Effector CD8-positive, alpha-beta T cell (primary cell): Measurements from ENCODE around the gene CAMKK1.

Experiments
- DNase-seq: peaks from one replicate; lab custom pipeline; 2025; lab: John Stamatoyannopoulos, UW

Gene CAMKK1

GRCh38 chr17:3918372-3919122 lies 25.7 kb upstream of the CAMKK1 start:
- no peak for DNase-seq

- DNase-seq: no peak
Measured at GRCh38 chr17:3917391-3917931, 24.6 kb upstream of the CAMKK1 start.

DNA sequence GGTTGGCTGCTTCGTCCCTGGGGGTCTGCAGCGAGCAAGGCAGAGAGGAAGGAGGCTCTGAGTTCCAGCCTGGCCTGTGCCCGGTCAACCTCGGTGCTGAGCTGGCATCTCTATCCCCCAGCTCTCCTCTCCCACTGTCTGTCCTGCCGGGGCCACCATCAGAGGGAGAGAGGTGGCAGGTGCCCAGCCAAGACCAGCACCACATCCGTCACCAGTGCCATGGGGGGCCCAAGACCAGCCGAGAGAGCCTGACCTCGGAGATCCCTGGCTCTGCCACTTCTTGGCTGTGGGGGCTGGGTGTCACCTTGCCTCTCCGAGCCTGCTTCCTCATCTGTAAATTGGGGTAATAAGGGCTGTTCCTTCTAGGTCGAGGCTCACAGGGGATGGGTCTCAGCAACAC lies 24.0 kb upstream of the CAMKK1 start:
- no peak for DNase-seq

- no peak for DNase-seq
Measured at GRCh38 chr17:3915995-3916696, 23.3 kb upstream of the CAMKK1 start, which contains the start of gene P2RX1. TSS of gene P2RX1 (minus strand) at chr17:3916465. CDS start at chr17:3916225, 240 bp downstream.

DNA sequence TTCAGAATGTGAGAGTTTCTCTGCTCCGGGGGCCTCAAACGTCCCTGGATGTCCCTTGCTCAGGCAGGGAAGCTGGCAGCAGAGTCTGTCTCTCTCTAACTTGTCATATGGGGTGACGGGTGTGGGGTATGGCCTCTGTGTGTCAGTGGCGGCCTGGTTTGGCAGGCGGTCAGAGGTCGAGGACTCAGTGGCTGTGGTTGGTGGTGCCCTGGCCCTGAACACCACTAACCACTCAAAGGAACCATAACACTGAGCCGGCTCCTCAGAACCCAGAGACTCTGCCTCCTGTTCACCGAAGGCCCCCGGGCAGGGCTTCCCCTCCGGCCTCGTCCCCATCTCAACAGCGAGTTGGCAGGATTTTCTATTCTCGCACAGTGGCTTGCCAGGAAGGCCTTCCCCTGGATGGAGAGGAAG lies 22.7 kb upstream of the CAMKK1 start:
- no peak for DNase-seq

GRCh38 chr17:3914312-3914670 lies 21.4 kb upstream of the CAMKK1 start:
- DNase-seq: no peak

DNA sequence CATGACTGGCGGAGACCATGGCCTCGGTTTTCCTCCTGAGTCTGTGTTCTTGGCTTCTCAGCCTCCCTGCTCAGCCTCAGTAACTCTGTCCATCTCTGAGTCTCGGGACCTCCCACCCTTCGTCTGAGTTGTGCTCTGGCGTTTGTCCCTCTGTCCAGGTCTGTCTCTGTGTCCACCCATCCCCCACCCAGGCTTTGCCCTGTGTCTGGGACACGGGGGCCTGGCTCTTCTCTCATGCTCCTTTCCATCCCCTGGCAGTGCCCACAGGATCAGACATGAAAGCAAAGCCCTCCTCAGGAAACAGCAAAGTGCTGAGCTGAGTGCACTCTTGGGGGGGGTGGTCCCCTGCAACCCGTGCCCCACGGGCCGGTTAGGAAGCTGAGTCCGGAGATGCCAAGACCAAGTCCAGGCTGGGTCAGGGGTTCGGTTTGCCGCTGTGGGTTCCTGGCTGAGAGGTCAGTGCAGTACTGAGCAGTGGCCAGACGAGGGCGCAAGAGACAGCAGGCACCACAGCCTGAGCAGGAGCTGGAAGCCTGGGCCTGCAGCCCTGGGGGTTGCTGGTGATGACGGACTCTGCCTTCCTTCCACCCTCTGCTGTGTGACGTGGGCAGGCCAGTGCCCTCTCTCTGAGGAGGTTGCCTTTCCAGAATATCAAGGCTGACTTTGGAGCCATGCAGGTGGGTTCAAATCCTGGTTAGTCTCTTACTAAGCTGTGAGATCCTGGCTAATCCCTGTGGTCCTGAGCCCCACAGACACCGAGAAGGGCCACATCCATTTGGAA lies 20.9 kb upstream of the CAMKK1 start:
- peak; percentile 67 for DNase-seq

DNA sequence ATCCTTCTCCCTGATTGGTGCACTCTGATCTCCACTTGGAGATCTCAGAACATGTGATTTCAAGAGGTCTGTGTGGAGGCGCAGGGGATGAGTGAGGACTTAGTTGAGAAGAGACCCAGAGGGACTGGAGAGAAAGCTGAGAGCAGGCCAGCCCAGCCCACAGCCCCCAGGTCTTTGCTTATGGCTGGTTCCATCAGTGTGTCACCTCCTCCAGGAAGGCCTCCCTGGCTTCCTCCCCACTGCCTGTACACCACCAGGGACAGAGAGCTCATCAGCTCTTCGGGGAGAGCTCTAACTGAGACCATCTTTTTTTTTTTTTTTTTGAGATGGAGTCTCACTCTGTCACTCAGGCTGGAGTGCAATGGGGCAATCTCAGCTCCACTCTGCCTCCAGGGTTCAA lies 20.0 kb upstream of the CAMKK1 start:
- no peak for DNase-seq

DNA sequence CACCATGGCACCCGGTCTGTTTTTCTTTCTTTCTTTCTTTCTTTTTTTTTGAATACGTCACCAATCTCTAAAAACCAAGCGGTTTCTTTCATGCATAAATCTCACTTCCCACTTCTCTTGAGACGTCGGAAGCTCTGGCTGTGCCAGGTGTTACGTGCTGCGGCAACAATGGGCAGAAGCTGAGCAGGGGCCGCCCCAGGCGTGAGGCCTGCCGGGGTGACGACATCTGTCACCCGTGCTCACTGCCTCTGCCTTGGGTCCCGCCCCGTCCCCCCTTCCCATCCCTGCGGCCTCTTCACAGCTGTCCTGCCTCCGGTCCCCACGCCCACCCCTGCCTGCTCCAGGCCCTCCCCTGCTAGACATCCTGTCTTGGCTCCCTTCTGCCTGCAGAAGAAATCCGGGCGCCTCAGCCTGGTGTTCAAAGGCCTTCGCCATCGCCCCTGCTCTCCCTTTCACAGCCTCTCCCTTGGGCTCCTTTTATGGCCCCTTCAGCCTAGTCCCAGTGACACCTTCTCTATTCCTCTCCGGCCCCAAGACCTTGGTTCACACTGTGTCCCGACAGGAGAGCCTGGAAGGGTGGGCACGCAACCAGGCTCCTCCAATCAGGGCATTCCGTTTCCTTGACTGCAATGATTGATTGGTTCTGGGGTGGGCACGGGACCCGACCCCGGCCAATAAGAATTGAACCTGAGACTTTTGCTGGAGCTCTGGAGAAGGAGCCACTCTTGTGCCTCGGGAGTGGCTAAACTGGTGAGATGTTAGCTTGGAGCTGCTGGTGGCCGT lies 18.6 kb upstream of the CAMKK1 start:
- DNase-seq: peak; percentile 54

- DNase-seq: no peak
Measured at GRCh38 chr17:3910420-3911270, 17.8 kb upstream of the CAMKK1 start.

DNA sequence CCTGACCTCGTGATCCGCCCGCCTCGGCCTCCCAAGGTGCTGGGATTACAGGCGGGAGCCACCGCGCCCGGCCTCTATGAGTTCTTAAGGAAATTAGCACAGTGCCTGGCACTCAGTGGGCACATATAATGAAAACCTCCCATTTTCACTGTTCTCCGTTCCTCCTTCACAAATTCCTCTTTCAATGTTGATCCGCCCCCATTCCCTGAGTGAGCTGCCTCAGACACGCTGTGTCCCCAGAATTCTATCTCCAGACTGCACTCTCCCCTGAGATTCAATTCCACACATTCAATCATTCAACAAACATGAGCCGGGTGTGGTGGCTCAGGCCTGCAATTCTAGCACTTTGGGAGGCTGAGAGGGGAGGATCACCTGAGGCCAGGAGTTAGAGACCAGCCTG lies 16.4 kb upstream of the CAMKK1 start:
- no peak for DNase-seq

DNA sequence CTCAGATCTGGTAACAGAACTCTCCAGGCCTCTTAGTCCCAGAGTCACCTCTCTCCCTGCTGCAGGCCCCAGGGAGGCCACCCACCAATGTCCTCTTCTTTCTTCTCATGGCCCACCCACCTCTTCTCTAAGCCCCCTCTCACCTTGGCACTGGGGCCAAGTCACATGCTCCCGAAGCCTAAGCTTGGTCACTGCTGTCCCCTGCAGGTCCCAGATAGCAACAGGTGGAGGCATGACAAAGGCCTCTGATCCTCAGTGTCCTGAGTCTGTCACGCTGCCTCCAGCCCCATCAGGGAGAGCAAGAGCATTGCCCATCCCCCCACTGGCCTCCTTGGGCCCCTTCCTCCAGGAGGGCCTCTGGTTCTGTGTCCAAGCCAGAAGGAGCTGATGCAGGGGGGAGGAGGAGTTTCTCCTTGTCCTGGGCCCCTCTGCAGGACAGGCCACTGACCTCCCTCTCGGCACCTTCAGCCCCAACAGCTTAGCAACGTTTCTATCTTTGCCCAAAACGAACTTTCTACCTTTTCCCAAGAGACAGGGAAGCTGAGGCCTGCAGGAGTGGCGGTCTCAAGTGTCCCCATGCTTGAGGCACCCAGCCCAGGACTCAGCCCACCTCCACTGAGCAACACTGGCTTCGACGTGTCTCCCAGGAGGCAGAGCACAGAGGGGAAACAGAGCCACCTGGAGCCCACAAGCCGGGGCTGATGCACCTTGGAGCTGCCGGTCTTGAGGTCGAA lies 14.8 kb upstream of the CAMKK1 start:
- DNase-seq: no peak

DNA sequence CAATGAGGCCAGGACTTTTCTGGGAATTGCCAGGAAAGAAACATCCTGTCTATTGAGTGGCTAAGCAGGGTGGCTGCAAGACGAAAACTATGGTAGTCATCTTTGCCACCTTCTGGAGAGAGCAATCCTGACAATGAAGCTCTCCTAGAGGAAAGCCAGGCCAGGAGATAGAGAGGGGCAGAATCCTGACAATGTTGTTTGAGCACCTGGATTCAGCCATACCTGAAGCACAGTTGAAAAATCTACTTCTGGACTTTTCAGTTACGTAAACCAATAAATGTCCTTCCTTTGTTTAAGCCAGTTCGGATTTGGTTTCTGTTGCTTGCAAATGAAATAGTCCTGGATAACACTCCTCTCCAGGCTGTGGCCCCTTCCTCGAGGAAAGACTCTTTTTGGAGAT lies 14.0 kb upstream of the CAMKK1 start:
- DNase-seq: no peak

GRCh38 chr17:3905017-3905520 lies 12.2 kb upstream of the CAMKK1 start:
- DNase-seq: no peak

GRCh38 chr17:3904501-3904900 lies 11.6 kb upstream of the CAMKK1 start:
- DNase-seq: no peak

DNA sequence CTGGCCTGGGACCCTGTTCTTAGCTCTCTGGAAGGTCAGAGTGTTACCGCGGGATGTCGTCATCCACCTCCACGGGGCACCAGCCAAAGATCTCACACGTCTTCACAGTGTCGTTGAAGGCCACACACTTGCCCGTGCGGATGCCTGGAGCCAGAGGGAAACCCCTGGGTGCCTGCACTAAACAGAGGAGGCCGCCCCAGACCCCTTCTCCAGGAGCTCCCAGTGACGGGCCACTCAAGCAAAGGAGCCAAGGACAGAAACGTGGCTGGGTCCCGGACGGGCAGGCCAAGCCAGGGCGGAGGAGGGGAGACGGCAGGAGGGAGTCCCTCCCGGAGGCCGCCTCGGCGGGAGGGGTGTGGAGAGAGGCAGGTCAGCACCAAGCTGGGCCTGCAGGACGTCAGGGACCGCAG lies 11.0 kb upstream of the CAMKK1 start:
- DNase-seq: no peak

DNA sequence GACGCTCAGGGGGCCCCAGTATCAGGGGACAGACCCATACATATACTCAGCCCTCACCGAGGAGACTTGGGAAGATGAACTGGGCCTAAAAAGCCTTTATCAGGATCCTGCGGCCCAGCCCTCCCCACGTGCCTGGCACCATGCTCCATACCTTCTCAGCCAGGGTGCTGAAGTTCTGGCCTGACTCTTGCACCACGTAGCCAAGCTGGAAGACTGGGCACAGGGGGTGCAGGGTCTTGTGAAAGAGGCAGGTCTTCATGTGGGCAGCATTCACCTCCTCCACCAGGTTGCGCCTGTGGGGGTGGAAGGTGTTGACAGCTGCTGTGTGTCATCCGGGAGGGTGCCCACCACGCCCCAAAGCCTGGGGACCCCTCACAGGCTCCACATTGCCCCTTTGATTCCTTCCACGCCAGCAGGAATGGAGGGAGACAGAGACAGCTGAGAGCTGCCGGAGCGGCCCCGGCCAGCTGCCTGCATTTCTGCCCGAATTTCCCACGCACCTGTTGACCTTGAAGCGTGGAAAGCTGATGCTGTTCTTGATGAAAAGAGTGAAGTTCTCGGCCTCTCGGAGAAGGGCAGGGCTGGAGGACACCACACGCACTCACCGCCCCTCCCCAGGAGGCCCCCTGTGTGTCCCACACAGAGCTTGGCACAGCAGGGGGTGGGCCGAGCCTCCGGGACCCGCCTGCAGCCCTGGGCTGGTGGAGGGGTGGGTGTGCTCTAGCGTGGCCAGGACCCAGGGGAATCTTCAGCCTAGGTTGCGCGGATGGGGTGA lies 10.4 kb upstream of the CAMKK1 start:
- no peak for DNase-seq

DNA sequence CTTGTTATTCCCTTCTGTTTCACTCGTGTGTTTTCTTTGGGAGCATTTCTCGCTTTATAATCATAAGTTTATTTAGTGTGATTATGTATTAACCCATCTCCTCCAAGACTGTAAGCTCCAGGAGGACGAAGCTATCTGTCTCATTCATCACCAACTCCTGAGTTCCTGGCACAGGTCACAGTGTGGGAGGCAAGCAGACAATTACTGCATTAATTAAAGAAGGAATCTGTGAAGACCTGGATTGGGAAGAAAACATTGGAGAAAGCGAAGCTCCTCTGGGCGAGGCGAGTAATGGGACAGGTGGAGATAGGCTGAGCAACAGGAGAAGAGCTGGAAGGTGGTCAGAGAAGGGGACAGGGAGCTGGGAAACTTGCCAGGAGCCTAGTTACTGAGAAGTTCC lies 7.8 kb upstream of the CAMKK1 start:
- DNase-seq: no peak

GRCh38 chr17:3897731-3898130 lies 4.9 kb upstream of the CAMKK1 start:
- no peak for DNase-seq
